ENCODE results near the gene FOXR1. TPM values are rescaled to one million over a fixed set of nuclear protein-coding genes. Genes with fewer than 3 reads are reported as not detected.

FOXR1 gene
- polyA plus RNA-seq, 1 donor from 2014 or later, result not detected

DNA sequence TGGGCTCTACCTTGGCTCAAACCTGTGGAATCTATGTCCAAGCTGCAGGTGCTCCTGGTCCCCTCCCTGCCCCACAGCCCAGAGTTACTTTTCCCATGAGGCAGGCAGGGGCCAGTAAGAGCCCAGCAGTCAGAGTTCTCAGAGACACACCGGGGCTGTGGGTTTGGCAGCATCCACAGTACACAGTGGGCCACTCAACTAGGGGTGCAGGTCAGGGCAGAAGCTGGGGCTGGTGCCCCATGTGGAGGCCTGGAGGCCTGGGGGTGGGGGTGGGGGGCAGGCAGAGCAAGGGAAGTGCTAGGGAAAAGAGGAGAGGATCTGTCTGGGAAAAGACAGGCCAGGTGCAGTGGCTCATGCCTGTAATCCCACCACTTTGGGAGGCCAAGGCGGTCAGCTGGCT, 13.0 kb upstream of the FOXR1 start:
- Histone ChIP-seq H3F3A (ENCODE audit: insufficient read depth, low read length, poor library complexity, severe bottlenecking) (no peaks in the 10 kb centered on the region), H3K4me3 (ENCODE audit: low read length) (no peak overlapping the region), H4K20me1 (ENCODE audit: insufficient read depth) (no peaks in the 10 kb centered on the region), H3K27ac (ENCODE audit: low read length) (no peak overlapping the region), H3K9me2 (ENCODE audit: insufficient read depth, low read length) (no peaks in the 10 kb centered on the region), H3K4me2 (ENCODE audit: low read length) (no peak overlapping the region), H3K27me3 (ENCODE audit: insufficient read depth, low read depth, low read length) (no peaks in the 10 kb centered on the region), H3K79me2 (replicated peaks; ENCODE audit: insufficient read depth, low read length) (no peaks in the 10 kb centered on the region), H3K36me3 (ENCODE audit: insufficient read depth, low read length) (no peaks in the 10 kb centered on the region), H3K9ac (ENCODE audit: low read length) (no peak overlapping the region), H3K9me3 (ENCODE audit: low read length) (no peaks in the 10 kb centered on the region), H2AFZ (ENCODE audit: low read depth, low read length) (no peak overlapping the region)
- TF ChIP-seq MXI1 (conservative IDR thresholded peaks at IDR 0.05; ENCODE audit: poor library complexity, severe bottlenecking) (no peak), RAD21 (conservative IDR thresholded peaks at IDR 0.05) (no peak), EP300 (conservative IDR thresholded peaks at IDR 0.05; ENCODE audit: poor library complexity, severe bottlenecking) (no peak), EZH2 (IDR thresholded peaks at IDR 0.05; ENCODE audit: borderline replicate concordance, insufficient read depth, low read length, poor library complexity, severe bottlenecking) (no peak), SMC3 (conservative IDR thresholded peaks at IDR 0.05; ENCODE audit: poor library complexity) (no peak), POLR2AphosphoS5 (IDR thresholded peaks at IDR 0.05) (no peak), TAF1 (IDR thresholded peaks at IDR 0.05; ENCODE audit: low read depth) (no peak)
- TF ChIP-seq, protein P1, sequence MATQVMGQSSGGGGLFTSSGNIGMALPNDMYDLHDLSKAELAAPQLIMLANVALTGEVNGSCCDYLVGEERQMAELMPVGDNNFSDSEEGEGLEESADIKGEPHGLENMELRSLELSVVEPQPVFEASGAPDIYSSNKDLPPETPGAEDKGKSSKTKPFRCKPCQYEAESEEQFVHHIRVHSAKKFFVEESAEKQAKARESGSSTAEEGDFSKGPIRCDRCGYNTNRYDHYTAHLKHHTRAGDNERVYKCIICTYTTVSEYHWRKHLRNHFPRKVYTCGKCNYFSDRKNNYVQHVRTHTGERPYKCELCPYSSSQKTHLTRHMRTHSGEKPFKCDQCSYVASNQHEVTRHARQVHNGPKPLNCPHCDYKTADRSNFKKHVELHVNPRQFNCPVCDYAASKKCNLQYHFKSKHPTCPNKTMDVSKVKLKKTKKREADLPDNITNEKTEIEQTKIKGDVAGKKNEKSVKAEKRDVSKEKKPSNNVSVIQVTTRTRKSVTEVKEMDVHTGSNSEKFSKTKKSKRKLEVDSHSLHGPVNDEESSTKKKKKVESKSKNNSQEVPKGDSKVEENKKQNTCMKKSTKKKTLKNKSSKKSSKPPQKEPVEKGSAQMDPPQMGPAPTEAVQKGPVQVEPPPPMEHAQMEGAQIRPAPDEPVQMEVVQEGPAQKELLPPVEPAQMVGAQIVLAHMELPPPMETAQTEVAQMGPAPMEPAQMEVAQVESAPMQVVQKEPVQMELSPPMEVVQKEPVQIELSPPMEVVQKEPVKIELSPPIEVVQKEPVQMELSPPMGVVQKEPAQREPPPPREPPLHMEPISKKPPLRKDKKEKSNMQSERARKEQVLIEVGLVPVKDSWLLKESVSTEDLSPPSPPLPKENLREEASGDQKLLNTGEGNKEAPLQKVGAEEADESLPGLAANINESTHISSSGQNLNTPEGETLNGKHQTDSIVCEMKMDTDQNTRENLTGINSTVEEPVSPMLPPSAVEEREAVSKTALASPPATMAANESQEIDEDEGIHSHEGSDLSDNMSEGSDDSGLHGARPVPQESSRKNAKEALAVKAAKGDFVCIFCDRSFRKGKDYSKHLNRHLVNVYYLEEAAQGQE (IDR thresholded peaks at IDR 0.05; ENCODE audit: borderline replicate concordance), result no peak
- TF ChIP-seq, protein P2, sequence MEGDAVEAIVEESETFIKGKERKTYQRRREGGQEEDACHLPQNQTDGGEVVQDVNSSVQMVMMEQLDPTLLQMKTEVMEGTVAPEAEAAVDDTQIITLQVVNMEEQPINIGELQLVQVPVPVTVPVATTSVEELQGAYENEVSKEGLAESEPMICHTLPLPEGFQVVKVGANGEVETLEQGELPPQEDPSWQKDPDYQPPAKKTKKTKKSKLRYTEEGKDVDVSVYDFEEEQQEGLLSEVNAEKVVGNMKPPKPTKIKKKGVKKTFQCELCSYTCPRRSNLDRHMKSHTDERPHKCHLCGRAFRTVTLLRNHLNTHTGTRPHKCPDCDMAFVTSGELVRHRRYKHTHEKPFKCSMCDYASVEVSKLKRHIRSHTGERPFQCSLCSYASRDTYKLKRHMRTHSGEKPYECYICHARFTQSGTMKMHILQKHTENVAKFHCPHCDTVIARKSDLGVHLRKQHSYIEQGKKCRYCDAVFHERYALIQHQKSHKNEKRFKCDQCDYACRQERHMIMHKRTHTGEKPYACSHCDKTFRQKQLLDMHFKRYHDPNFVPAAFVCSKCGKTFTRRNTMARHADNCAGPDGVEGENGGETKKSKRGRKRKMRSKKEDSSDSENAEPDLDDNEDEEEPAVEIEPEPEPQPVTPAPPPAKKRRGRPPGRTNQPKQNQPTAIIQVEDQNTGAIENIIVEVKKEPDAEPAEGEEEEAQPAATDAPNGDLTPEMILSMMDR (IDR thresholded peaks at IDR 0.05; ENCODE audit: poor library complexity, severe bottlenecking), result no peak

DNA sequence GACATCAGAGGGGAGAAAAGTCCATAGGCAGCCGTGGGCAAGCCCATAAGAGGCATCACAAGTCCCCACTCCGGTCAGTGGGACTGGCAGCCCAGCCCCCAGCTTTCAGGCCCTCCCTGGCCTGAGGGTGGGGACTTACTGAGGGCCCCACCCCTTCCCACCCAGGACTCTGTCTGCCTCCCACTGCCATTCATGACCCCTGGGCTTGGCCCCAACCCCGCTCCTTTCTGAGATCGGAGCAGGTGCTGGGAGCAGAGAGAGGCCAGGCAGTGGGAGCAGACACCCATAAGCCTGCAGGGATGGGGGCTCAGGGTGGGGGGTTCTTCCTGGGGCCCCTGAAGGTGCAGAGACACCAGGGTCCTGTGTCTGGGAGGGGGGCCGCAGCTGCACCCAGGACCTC, 10.4 kb upstream of the FOXR1 start:
- no peak overlapping the region for H3K27ac ChIP-seq (ENCODE audit: low read length)
- no peak overlapping the region for H2AFZ ChIP-seq (ENCODE audit: low read depth, low read length)
- TF ChIP-seq, protein P1 (IDR thresholded peaks at IDR 0.05; ENCODE audit: borderline replicate concordance), result no peak
- TF ChIP-seq EZH2 (IDR thresholded peaks at IDR 0.05; ENCODE audit: borderline replicate concordance, insufficient read depth, low read length, poor library complexity, severe bottlenecking), result no peak
- no peak for TF ChIP-seq SMC3 (conservative IDR thresholded peaks at IDR 0.05; ENCODE audit: poor library complexity)
- TF ChIP-seq TAF1 (IDR thresholded peaks at IDR 0.05; ENCODE audit: low read depth), result no peak
- TF ChIP-seq POLR2AphosphoS5 (IDR thresholded peaks at IDR 0.05), result no peak
- TF ChIP-seq EP300 (conservative IDR thresholded peaks at IDR 0.05; ENCODE audit: poor library complexity, severe bottlenecking), result no peak
- TF ChIP-seq MXI1 (conservative IDR thresholded peaks at IDR 0.05; ENCODE audit: poor library complexity, severe bottlenecking), result no peak
- TF ChIP-seq RAD21 (conservative IDR thresholded peaks at IDR 0.05), result no peak
- TF ChIP-seq, protein P2 (IDR thresholded peaks at IDR 0.05; ENCODE audit: poor library complexity, severe bottlenecking), result no peak
- H3K4me3 ChIP-seq (ENCODE audit: low read length), result no peak overlapping the region
- H3K36me3 ChIP-seq (ENCODE audit: insufficient read depth, low read length), result no peaks in the 10 kb centered on the region
- H3F3A ChIP-seq (ENCODE audit: insufficient read depth, low read length, poor library complexity, severe bottlenecking), result no peaks in the 10 kb centered on the region
- no peaks in the 10 kb centered on the region for H3K27me3 ChIP-seq (ENCODE audit: insufficient read depth, low read depth, low read length)
- H3K79me2 ChIP-seq (replicated peaks; ENCODE audit: insufficient read depth, low read length), result no peaks in the 10 kb centered on the region
- no peaks in the 10 kb centered on the region for H3K9me3 ChIP-seq (ENCODE audit: low read length)
- H3K9ac ChIP-seq (ENCODE audit: low read length), result no peak overlapping the region
- no peaks in the 10 kb centered on the region for H4K20me1 ChIP-seq (ENCODE audit: insufficient read depth)
- H3K9me2 ChIP-seq (ENCODE audit: insufficient read depth, low read length), result no peaks in the 10 kb centered on the region
- no peak overlapping the region for H3K4me2 ChIP-seq (ENCODE audit: low read length)

Measured in neural cell (in vitro differentiated cells).